ENCODE data around the gene C5orf47. TPM values are rescaled to one million over a fixed set of nuclear protein-coding genes. Genes with fewer than 3 reads are reported as not detected.

The C5orf47 gene
- total and polyA plus RNA-seq, 10 of the 15 experiments (the other 5 are each of a cell fraction or from before 2014, with no cell fraction given): 0.04 TPM; not detected in 9

DNA sequence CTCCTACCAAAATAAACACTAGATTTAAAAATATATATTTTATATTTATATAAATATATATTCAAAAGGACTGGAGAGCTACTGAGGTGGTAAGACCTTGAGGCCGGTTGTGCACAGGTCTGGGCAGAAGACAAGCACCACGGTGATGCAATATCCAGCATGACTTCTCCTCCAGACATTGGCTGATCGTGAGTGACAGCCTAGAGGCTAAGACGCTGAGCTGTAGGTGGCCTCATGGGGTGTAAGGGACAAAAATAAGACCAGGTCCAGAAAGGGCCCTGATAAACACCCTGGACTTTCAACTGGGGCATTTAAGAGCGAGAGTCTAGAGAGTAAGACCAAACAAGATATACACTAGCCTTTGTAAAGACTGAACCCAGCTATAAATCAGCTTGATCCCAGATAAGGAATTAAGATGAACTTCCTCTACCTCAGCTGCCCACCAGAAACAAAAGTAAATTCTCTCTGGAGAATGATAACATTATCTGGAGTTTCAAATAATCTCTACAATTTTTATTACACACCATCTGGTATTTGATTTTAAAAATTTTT lies 14.2 kb upstream of the C5orf47 start:
- 55% methylated on average over 5 of the region's 5 CpGs for WGBS (ENCODE audit: insufficient coverage, insufficient replicate concordance, low lambda C conversion rate, missing lambda C conversion rate)
- ChIA-PET RAD21 (ENCODE audit: unreplicated experiment) (interaction anchor here (0.7 to 5.6 kb wide), 5 partner anchors 11 to 358 kb away, joined by 3 to 90 read pairs (median 3); partner anchors contain the start of gene BOD1), SMC1A (ENCODE audit: uncharacterized antibody, unreplicated experiment) (interaction anchor here (0.9 to 8.5 kb wide), 7 partner anchors 17 to 365 kb away, joined by 3 to 171 read pairs (median 4); partner anchors contain the start of gene BOD1), CTCF (interaction anchor here (0.7 to 6.8 kb wide), 11 partner anchors 9 to 395 kb away, joined by 3 to 242 read pairs (median 3); partner anchors contain the start of gene BOD1), POLR2A (interaction anchor here (0.5 to 1.1 kb wide), 2 partner anchors 44 to 358 kb away, joined by 3 read pairs; partner anchors contain the start of gene BOD1)
- H3K9ac ChIP-seq (ENCODE audit: control insufficient read depth, insufficient read depth, low read length): no peak overlapping the region
- no peaks in the 10 kb centered on the region for H3K27me3 ChIP-seq (replicated peaks in 1 of 2; ENCODE audit: control insufficient read depth in 2 of 2, insufficient read depth in 2 of 2, low read length in 1 of 2)
- no peak overlapping the region for H3K27ac ChIP-seq (ENCODE audit: control insufficient read depth, insufficient read depth)
- no peaks in the 10 kb centered on the region for H3K79me2 ChIP-seq (ENCODE audit: control insufficient read depth, insufficient read depth, low read length)
- TF ChIP-seq SP1 (IDR thresholded peaks at IDR 0.05; ENCODE audit: low read depth, low read length): no peak
- TF ChIP-seq, protein P1, sequence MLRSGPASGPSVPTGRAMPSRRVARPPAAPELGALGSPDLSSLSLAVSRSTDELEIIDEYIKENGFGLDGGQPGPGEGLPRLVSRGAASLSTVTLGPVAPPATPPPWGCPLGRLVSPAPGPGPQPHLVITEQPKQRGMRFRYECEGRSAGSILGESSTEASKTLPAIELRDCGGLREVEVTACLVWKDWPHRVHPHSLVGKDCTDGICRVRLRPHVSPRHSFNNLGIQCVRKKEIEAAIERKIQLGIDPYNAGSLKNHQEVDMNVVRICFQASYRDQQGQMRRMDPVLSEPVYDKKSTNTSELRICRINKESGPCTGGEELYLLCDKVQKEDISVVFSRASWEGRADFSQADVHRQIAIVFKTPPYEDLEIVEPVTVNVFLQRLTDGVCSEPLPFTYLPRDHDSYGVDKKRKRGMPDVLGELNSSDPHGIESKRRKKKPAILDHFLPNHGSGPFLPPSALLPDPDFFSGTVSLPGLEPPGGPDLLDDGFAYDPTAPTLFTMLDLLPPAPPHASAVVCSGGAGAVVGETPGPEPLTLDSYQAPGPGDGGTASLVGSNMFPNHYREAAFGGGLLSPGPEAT (IDR thresholded peaks at IDR 0.05; ENCODE audit: low read depth): no peak
- no peak for TF ChIP-seq ZNF622 (IDR thresholded peaks at IDR 0.05)
- no peak for TF ChIP-seq STAT1 (conservative IDR thresholded peaks at IDR 0.05)
- TF ChIP-seq, protein P2, sequence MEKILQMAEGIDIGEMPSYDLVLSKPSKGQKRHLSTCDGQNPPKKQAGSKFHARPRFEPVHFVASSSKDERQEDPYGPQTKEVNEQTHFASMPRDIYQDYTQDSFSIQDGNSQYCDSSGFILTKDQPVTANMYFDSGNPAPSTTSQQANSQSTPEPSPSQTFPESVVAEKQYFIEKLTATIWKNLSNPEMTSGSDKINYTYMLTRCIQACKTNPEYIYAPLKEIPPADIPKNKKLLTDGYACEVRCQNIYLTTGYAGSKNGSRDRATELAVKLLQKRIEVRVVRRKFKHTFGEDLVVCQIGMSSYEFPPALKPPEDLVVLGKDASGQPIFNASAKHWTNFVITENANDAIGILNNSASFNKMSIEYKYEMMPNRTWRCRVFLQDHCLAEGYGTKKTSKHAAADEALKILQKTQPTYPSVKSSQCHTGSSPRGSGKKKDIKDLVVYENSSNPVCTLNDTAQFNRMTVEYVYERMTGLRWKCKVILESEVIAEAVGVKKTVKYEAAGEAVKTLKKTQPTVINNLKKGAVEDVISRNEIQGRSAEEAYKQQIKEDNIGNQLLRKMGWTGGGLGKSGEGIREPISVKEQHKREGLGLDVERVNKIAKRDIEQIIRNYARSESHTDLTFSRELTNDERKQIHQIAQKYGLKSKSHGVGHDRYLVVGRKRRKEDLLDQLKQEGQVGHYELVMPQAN (conservative IDR thresholded peaks at IDR 0.05): no peak
- H3K4me1 ChIP-seq (ENCODE audit: control insufficient read depth, insufficient read depth, low read length): peaks cover 12% of the 10 kb centered on the region
- no peak for ATAC-seq
- intact Hi-C loops (cut with micrococcal nuclease; ENCODE audit: unreplicated experiment): loop anchor here (5.0 to 10.0 kb wide), 4 partner anchors 152 to 680 kb away; no protein-coding TSS in a partner anchor
- no peaks in the 10 kb centered on the region for H3K36me3 ChIP-seq (ENCODE audit: control insufficient read depth in 2 of 2, insufficient read depth in 2 of 2, low read length in 1 of 2)
- FAIRE-seq: no peak
- H2AFZ ChIP-seq (ENCODE audit: control insufficient read depth, low read depth, low read length): no peak overlapping the region
- no TSS peak for BruUV-seq (replicated peaks)
- no peak overlapping the region for H3K4me3 ChIP-seq
- DNase-seq (ENCODE audit: low read depth, low spot score): no peak
- no peaks in the 10 kb centered on the region for H4K20me1 ChIP-seq (ENCODE audit: control insufficient read depth, insufficient read depth)
- in situ Hi-C loops (cut with MboI): no loop called here
- H3K4me2 ChIP-seq (ENCODE audit: control insufficient read depth, insufficient read depth): no peak overlapping the region
- no peaks in the 10 kb centered on the region for H3K9me3 ChIP-seq (replicated peaks; ENCODE audit: control insufficient read depth, insufficient read depth, low read length)

All from GM12878 (cell line).